ENCODE measurements around the gene RAC2. TPM values are rescaled to one million over a fixed set of nuclear protein-coding genes. Genes with fewer than 3 reads are reported as not detected.

RAC2 gene
- total and polyA plus RNA-seq, 11 donors, result 1.3 to 60.5 (median 3.8) TPM

DNA sequence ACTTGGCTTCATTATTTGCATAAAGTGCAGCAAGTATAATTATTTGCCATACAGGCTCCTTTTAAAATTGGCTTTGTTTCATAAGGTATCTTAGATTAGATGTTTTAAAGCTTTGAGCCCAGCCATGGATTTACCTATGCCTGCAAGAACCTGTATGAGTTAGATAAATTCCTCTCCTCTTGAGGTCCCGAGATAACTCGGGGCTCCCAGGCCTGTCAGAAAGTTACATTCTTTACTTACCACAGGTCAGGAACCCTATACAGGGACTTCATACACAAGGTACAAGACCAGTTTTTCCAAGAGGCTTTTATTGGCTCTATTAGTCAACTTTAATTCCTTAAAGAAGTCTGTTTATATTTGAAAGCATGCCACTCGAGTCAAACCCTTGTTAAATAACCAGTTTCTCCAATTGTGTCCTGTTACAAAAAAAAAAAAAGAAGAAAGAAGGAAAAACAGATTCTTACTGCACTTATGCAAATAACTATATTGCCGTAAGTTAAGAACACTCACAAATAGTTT lies 53.7 kb downstream of the RAC2 start:
- Histone ChIP-seq H3K27ac (peak overlapping the region in 1 of 12 donors; percentile 82), H3K36me3 (no peaks in the 10 kb centered on the region), H3K27me3 (no peaks in the 10 kb centered on the region), H3K4me3 (no peak overlapping the region), H3K4me1 (peaks cover 15 to 65% (median 49%) of the 10 kb centered on the region in 12 donors), H3K9me3 (no peaks in the 10 kb centered on the region)
- intact Hi-C loops (cut with DNase I), result loop anchor here in 1 of 10 donors (10.0 kb wide), 1 partner anchor 416 kb away; the partner anchor contains the start of gene IFT27
- TF ChIP-seq POLR2A (IDR thresholded peaks at IDR 0.05) (no peak), CTCF (IDR thresholded peaks at IDR 0.05) (no peak)
- no peak for ATAC-seq
- DNase-seq, result no peak
- 58 to 95% (median 73%) methylated on average over 4 of the region's 4 CpGs for WGBS, 4 donors

DNA sequence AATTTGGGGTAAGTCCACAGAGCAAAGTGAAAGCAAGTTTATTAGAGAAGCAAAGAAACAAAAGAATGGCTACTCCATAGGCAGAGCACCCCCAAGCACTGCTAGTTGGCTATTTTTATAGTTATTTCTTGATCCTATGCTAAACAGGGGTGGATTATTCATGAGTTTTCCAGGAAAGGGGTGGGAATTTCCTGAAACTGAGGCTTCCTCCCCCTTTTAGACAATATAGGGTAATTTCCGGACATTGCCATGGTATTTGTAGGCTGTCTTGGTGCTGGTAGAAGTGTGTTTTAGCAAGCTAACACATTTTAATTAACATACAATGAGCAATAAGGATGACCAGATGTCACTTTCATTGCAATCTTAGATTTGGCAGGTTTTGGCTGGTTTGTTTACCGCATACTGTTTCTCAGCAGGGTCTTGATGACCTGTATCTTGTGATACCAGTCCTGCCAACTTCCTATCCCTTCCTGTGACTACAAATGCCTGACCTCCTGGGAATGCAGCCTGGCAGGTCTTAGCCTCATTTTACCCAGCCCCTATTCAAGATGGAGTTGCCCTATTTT lies 55.1 kb downstream of the RAC2 start:
- Histone ChIP-seq H3K27ac (peak overlapping the region; percentile 53 to 93 (median 80)), H3K27me3 (no peaks in the 10 kb centered on the region), H3K4me1 (peaks cover 15 to 66% (median 47%) of the 10 kb centered on the region in 12 donors), H3K4me3 (peak overlapping the region in 4 of 12 donors; percentile 43 to 55 (median 54)), H3K36me3 (no peaks in the 10 kb centered on the region), H3K9me3 (no peaks in the 10 kb centered on the region)
- peak in 1 of 5 donors; percentile 15 for DNase-seq
- WGBS, 4 donors, result 30 to 62% (median 39%) methylated on average over 2 of the region's 2 CpGs
- TF ChIP-seq CTCF (IDR thresholded peaks at IDR 0.05) (no peak), POLR2A (IDR thresholded peaks at IDR 0.05) (no peak)
- intact Hi-C loops (cut with DNase I), result no loop called here
- ATAC-seq, result peak in 2 of 4 donors; percentile 28 to 34

DNA sequence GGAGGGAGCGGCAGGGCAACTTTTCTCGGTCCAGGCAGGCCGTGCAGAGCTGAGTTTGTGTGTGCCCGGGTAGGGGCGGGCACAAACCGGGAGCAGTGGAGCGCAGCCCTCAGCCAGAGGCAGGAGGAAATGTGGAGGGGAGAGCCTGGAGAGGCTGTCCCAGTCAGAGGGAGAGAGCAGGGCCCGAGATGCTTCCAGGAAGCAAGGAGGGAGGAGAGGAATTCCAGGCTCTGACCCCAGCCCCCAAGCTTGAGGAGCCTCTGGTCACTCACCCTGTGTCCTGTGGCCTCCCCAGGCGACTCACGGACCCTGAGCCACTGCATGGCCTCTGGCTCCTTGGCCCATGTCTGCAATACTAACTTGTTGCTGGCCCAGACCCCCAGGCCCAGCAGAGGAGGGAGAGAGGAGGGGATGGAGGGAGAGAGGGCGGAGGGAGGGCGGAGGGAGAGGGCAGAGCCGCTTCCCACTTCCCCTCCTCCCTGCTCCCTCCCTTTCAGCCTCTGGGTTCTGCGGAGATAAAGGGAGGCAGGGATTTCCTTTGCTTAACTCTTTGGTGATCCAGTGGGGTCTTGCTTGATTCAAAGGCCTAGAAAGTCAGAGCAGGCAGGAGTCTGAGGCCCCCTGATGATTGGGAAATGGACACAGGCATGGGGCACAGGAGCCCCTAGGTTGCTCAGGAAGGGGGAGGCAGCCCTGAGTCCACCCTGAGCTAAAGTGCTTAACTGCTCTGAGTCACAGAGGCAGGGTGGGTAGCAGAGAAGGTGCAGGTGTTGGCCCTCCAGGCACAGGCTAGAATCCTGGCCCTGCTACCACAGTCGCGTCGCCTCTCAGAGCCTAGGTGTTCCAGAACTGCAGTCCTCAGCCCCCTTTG lies 55.9 kb downstream of the RAC2 start, which contains the start of gene C1QTNF6:
TSS of gene C1QTNF6 (minus strand) at position 357 of the 871 bp plus-strand sequence. CDS start at position 323, 34 bp downstream.
- intact Hi-C loops (cut with DNase I), result no loop called here
- H3K9me3 ChIP-seq, result no peaks in the 10 kb centered on the region
- TF ChIP-seq CTCF (IDR thresholded peaks at IDR 0.05) (no peak), POLR2A (IDR thresholded peaks at IDR 0.05) (no peak)
- H3K27me3 ChIP-seq, result no peaks in the 10 kb centered on the region
- DNase-seq (peak in 4 of 5 donors; percentile 57 to 83 (median 62)), ATAC-seq (peak; percentile 57 to 80 (median 73))
- 29 to 41% (median 33%) methylated on average over 15 to 17 of the region's 17 CpGs for WGBS, 4 donors
- peaks cover 9 to 65% (median 39%) of the 10 kb centered on the region in 12 donors for H3K4me1 ChIP-seq
- peak within 1 kb of the TSS; percentile 53 to 93 (median 80) for H3K27ac ChIP-seq
- H3K4me3 ChIP-seq, result peak within 1 kb of the TSS in 11 of 12 donors; percentile 15 to 64 (median 48)
- no peaks in the 10 kb centered on the region for H3K36me3 ChIP-seq

- ATAC-seq (peak in 3 of 4 donors; percentile 27 to 64 (median 50)), DNase-seq (peak in 1 of 5 donors; percentile 45)
- TF ChIP-seq CTCF (IDR thresholded peaks at IDR 0.05) (no peak), POLR2A (IDR thresholded peaks at IDR 0.05) (no peak)
- no peaks in the 10 kb centered on the region for H3K9me3 ChIP-seq
- peak overlapping the region in 11 of 12 donors; percentile 15 to 64 (median 48) for H3K4me3 ChIP-seq
- H3K27ac ChIP-seq, result peak overlapping the region; percentile 53 to 93 (median 80)
- H3K36me3 ChIP-seq, result peaks cover 0 to 3% (median 0%) of the 10 kb centered on the region in 9 donors
- WGBS, 4 donors, result 18 to 26% (median 20%) methylated on average over 5 of the region's 5 CpGs
- no peaks in the 10 kb centered on the region for H3K27me3 ChIP-seq
- intact Hi-C loops (cut with DNase I), result no loop called here
- H3K4me1 ChIP-seq, result peaks cover 9 to 61% (median 37%) of the 10 kb centered on the region in 12 donors
Observed at GRCh38 chr22:37187552-37187890, 56.5 kb downstream of the RAC2 start.
